GM18951 (cell line): ENCODE measurements around the gene GALNT10.

Source experiments
- POLR2A ChIP-seq: IDR thresholded peaks from 4 replicates; pipeline ENCODE4 v1.6.1; 2011; ENCODE audit warnings: mild to moderate bottlenecking; ENCODE audit not compliant: insufficient read length, insufficient read depth; ENCODE audit errors: extremely low read depth
- in situ Hi-C: fragments of 300-500 bp; cut with MboI; formaldehyde crosslinking; loops from one replicate; pipeline ENCODE4 v1.12.0; 2022; ENCODE audit warnings: low sequenced_read_pairs, mixed read lengths, inconsistent platforms; ENCODE audit not compliant: unreplicated experiment

GALNT10 gene

DNA sequence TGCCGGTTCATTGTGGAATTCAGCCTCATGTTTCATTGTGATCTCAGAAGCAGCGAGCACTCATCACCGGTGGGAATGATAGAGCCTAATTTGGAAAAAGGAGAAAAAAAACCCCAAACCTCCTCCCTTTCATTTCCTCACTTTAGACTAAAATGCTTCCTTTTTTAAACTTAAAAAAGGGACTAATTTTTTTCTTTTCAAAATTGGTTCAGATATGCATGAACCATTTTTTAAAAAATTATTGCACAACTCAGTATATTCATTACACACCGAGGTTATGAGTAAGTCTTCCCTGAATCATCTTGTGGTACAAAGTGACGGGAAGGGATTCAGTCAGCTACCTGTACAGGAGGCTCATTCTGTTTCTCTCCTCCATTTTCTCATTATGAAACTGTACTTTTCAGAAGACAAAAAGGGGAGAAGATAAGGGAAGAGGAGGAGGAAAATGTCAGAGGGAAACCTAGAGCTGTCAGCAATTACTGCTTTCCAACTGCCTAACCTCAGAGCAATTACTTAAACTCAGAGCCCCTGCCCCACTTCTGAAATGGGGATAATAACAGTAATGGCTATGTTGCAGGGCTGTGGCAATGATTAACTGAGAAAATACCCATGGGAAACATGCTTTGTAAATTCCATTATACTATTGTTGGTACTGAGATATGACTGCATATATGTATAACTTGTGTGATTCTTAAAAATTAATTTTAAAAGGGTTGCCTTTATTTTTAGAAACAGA, 24.0 kb downstream of the GALNT10 start:
- TF ChIP-seq POLR2A: no peak
- in situ Hi-C loops: no loop called here

DNA sequence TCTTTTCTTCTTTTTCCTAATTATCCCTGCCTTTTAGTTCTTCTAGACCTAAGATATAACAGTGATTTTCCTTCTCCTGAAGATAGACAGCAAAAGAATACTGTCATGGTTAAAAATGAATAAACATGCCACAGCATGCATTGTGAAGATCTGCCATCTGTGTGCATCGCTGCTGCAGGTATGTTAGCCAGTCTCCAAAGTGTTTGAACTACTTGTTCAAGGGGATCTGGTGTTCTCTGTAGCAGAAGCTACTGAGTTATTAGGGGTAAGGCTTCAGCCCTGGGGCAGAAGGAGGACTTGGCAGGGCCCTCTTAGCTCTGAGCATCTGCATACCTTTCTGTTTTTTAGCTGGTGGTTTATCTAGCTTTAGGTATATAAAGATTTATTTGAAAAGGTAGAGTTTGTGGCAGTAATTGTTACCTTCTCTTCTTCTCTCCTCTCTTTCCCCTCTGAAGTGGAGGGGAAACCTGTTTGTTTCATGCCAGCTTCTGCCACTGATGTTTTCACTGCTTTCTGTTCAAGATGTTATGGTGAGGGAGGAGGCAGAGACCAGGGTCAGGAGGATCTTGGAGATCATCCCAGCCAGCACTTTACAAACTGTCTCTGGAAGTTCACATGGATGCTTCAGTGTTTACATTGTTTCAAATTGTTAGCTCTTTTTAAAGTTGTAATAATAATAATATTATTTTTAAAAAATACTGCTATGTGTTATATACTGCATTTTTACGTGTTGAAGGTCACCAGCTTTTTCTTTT, 25.2 kb downstream of the GALNT10 start:
- in situ Hi-C loops: no loop called here
- TF ChIP-seq POLR2A: no peak

- no peak for TF ChIP-seq POLR2A
- in situ Hi-C loops: no loop called here
Observed at GRCh38 chr5:154217462-154217861, 26.9 kb downstream of the GALNT10 start.

GRCh38 chr5:154218786-154219185, 28.3 kb downstream of the GALNT10 start:
- in situ Hi-C loops: no loop called here
- TF ChIP-seq POLR2A: no peak

DNA sequence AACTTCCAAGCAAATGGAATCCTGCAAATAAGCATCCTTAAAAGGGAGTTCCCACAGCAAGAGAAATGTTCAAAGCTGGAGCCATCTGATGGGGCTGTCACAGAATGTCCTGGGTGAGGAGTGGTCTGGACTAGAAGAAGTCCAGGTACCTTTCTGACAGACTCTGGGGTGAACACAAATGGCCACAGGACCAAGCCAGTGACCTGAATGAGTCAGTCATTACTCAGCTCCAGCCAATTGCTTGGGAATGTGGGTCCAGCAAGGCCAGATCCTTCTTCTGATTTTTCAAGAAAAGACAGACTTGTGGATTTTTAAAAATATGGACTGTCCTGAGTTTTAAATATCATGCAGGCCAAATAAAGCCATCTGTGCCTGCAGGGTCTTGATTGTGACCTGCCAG, 30.1 kb downstream of the GALNT10 start:
- in situ Hi-C loops: no loop called here
- no peak for TF ChIP-seq POLR2A

- TF ChIP-seq POLR2A: no peak
- in situ Hi-C loops: no loop called here
Observed at GRCh38 chr5:154221371-154221896, 30.9 kb downstream of the GALNT10 start.

- in situ Hi-C loops: no loop called here
- no peak for TF ChIP-seq POLR2A
Observed at GRCh38 chr5:154222414-154222813, 31.9 kb downstream of the GALNT10 start.

GRCh38 chr5:154223320-154223719, 32.8 kb downstream of the GALNT10 start:
- in situ Hi-C loops: no loop called here
- no peak for TF ChIP-seq POLR2A

DNA sequence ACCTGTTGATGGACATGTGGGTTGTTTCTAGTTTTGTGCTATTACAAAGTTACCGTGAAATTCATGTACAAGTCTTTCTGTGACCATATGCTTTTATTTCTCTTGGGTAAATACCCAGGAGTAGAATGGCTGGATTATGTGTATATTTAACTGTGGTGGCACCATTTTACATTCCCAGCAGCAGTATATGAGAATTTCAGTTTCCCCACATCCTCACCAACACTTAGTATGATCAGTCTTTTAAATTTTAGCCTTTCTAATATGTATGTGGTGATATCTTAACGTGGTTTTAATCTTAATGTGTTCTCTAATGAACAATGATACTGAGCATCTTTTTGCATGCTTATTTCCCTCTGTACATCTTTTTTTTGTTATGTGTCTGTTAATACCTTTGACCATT, 36.6 kb downstream of the GALNT10 start:
- TF ChIP-seq POLR2A: no peak
- in situ Hi-C loops: no loop called here

DNA sequence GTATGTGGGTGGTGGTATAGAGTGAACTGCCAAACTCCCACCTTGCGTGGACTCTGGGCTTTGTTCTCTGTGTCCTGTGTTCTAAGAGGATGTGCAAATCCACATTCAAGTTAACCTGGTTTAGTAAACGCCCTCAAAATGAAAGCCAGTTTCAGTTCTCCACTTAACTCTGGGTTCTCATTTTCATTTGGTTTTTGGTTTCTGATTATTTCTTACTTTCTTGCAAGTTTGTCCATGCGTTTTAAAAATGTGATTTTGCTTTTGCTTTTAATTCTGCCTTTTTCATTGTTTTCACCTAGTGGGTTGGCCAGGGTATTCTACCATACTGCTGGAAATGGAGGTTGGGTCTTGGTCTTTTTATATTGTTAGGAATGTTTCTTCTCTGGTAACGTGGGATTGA, 38.2 kb downstream of the GALNT10 start:
- in situ Hi-C loops: no loop called here
- TF ChIP-seq POLR2A: no peak

DNA sequence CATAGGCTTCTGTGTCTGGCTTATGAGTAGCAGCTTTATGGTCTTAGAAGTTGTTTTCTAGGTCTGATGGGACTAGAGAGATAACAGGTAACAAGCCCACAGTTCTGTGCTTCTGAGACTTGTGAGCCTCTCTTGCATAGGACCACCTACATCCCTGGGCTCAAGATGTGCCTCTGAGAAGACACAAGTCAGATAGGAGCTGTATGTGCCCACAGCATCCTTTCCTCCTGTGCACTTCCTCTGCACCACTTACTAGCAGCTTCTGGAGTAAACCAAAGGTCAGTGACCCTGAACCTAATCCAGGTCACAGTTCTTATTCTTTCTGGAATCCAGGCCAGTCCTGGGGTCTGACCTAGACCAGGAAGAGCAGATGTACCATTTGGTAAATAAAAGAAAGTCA, 40.0 kb downstream of the GALNT10 start:
- in situ Hi-C loops: no loop called here
- no peak for TF ChIP-seq POLR2A

GRCh38 chr5:154234551-154234950, 44.0 kb downstream of the GALNT10 start:
- no peak for TF ChIP-seq POLR2A
- in situ Hi-C loops: no loop called here

DNA sequence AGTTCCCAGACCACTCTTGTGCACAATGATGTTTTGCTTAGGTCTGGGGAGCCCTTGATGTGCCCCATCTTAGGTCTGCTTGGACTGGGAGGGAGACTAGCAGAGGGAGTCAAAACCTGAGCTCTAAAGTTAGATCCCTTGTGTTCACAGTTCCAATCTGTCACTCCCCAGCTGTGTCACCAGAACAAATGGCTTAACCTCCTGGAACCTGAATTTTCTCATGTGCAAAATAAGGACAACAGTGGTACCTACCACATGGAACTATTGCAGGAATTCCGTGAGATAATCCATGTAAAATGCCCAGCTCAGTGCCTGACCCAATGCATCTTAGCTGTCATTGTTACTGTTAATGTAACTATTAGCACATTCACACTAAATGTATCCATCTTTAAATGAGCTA, 45.5 kb downstream of the GALNT10 start:
- TF ChIP-seq POLR2A: no peak
- in situ Hi-C loops: no loop called here

DNA sequence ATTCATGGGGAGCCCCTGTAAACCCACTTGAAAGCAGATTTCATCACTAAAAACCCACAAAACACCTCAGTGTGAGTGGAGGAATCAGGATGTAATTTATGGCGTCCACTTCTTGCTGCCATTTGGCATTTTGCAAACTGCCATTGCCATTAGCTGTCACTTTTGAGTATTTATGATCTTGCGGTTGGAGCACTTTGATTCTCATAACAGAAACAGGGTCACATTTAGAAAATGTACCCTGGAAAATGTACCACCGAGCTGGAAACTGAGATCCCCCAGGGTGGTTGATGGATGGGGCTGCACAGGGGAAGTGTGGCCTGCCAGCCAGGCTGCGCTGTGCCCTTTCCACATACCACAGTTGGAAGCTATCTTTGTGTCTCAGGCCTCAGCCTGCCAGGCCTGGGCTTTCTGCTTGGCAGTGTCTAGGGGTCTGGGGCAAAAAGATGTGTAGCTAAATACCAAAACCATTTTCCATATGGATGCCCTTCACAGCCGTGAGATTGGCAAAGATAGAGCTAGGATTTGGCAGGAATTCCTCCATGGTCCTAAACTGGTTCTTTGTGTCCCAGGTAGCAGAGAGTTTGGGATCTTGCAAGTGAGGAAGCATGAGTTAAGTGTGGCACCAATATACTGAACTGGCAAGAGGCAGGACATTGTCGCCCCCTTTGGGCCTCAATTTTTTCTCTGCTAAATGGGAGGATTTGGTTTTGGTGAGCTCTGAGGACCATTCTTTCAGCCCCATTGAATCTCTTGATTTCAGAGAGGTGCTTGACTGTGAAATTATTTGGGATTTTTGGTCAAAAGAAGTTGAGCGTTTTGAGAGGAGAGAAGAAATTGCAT, 46.2 kb downstream of the GALNT10 start:
- TF ChIP-seq POLR2A: no peak
- in situ Hi-C loops: no loop called here

DNA sequence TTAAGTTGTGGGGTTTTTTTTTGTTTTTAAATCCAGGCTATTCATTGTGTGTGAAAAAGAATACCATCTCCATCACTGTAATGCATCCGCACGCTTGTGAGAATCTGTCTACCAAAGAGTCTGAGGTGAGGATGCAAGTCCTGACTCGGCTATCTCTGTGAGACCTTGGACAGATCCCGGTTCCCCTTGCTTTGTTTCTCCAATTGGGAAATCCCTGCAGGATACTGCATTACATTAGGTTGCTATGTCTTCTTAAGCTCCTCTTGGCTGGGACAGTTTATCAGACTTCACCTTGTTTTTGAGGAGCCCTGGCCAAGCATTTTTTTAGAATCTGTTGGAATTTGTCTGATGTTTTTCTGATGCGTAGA, 46.8 kb downstream of the GALNT10 start:
- TF ChIP-seq POLR2A: no peak

More for the DNA sequence above, 46.8 kb downstream of the GALNT10 start:
- in situ Hi-C loops: no loop called here
